Measurements from ENCODE around the gene SEPTIN2.

DNA sequence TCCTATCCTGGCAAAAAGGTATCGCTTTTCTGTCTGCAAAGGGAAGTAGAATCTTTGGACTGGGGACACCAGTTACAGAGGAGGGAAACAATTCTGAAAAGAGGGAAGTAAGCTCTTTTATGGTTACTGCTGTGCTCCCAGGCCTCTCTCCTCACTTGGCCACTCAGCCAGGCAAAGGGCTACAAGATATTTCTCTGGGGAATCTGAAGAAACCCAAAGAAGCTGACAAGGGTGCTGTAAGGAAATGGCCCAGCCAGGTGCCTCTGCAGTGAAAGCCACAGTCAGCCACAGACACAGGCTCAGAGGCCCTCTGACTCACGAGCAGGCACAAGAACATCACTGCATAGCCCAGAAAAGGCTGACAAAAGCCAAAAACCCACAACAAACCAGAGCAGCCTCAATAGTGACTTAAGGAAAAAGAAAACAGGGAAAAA is 6.0 kb upstream of the SEPTIN2 start:
- TF ChIP-seq, protein P1, sequence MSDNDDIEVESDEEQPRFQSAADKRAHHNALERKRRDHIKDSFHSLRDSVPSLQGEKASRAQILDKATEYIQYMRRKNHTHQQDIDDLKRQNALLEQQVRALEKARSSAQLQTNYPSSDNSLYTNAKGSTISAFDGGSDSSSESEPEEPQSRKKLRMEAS (IDR thresholded peaks at IDR 0.05) = no peak
- TF ChIP-seq TAF1 (IDR thresholded peaks at IDR 0.05; ENCODE audit: low read depth) (no peak), CEBPB (IDR thresholded peaks at IDR 0.05) (no peak), TCF12 (IDR thresholded peaks at IDR 0.05; ENCODE audit: low read depth) (no peak), RAD21 (IDR thresholded peaks at IDR 0.05; ENCODE audit: low read depth) (no peak), EP300 (IDR thresholded peaks at IDR 0.05; ENCODE audit: borderline replicate concordance) (no peak), CREB1 (IDR thresholded peaks at IDR 0.05; ENCODE audit: low read depth) (no peak), NFIC (IDR thresholded peaks at IDR 0.05) (no peak), EGR1 (IDR thresholded peaks at IDR 0.05) (no peak), TEAD4 (IDR thresholded peaks at IDR 0.05) (no peak)
- TF ChIP-seq, protein P2, sequence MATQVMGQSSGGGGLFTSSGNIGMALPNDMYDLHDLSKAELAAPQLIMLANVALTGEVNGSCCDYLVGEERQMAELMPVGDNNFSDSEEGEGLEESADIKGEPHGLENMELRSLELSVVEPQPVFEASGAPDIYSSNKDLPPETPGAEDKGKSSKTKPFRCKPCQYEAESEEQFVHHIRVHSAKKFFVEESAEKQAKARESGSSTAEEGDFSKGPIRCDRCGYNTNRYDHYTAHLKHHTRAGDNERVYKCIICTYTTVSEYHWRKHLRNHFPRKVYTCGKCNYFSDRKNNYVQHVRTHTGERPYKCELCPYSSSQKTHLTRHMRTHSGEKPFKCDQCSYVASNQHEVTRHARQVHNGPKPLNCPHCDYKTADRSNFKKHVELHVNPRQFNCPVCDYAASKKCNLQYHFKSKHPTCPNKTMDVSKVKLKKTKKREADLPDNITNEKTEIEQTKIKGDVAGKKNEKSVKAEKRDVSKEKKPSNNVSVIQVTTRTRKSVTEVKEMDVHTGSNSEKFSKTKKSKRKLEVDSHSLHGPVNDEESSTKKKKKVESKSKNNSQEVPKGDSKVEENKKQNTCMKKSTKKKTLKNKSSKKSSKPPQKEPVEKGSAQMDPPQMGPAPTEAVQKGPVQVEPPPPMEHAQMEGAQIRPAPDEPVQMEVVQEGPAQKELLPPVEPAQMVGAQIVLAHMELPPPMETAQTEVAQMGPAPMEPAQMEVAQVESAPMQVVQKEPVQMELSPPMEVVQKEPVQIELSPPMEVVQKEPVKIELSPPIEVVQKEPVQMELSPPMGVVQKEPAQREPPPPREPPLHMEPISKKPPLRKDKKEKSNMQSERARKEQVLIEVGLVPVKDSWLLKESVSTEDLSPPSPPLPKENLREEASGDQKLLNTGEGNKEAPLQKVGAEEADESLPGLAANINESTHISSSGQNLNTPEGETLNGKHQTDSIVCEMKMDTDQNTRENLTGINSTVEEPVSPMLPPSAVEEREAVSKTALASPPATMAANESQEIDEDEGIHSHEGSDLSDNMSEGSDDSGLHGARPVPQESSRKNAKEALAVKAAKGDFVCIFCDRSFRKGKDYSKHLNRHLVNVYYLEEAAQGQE (IDR thresholded peaks at IDR 0.05; ENCODE audit: low read depth) = no peak

Data from Ishikawa (cell line).